Keratinocyte (primary cell): ENCODE results near the gene PDS5A. TPM values are rescaled to one million over a fixed set of nuclear protein-coding genes. Genes with fewer than 3 reads are reported as not detected.

Source experiments
- DNase-seq: peaks from one replicate; pipeline ENCODE4 v3.0.0-alpha.2; 2011; ENCODE audit warnings: low read depth, missing footprints, low spot score
- FAIRE-seq: peaks from 2 replicates; lab custom pipeline; 2011; peaks lifted over from hg19 to GRCh38; lab: Jason Lieb, UNC
- H2AFZ ChIP-seq: 2 replicates; pipeline ENCODE4 v1.6.0; 2012; ENCODE audit warnings: low read length, control low read depth, inconsistent platforms; ENCODE audit not compliant: control insufficient read depth
- H3K27ac ChIP-seq: 2 replicates; pipeline ENCODE4 v1.5.1; 2011; ENCODE audit warnings: low read length; ENCODE audit not compliant: control insufficient read depth, insufficient read depth
- H3K27me3 ChIP-seq: 3 replicates; pipeline ENCODE4 v1.6.0; 2011; ENCODE audit warnings: low read length; ENCODE audit not compliant: control insufficient read depth, insufficient read depth; ENCODE audit errors: extremely low read depth
- H3K36me3 ChIP-seq, 2 experiments: 2 replicates in 1 of 2; 3 replicates in 1 of 2; pipeline ENCODE4 v1.5.1; 2011; ENCODE audit warnings: low read length in 2 of 2, mild to moderate bottlenecking in 1 of 2; ENCODE audit not compliant: control insufficient read depth in 2 of 2, insufficient read depth in 2 of 2; ENCODE audit errors: extremely low read depth in 1 of 2
- H3K4me1 ChIP-seq: 3 replicates; pipeline ENCODE4 v1.5.1; 2011; ENCODE audit warnings: low read length; ENCODE audit not compliant: control insufficient read depth, insufficient read depth; ENCODE audit errors: extremely low read depth
- H3K4me2 ChIP-seq: 3 replicates; pipeline ENCODE4 v1.6.0; 2011; ENCODE audit warnings: low read depth, low read length; ENCODE audit not compliant: control insufficient read depth, insufficient read depth; ENCODE audit errors: extremely low read depth
- H3K4me3 ChIP-seq, 3 experiments: fragments of 200-600 bp in 1 of 3; sonication (generic) in 1 of 3; 2 replicates in 2 of 3; 3 replicates in 1 of 3; pipeline ENCODE4 v1.5.1; 2011 to 2016; ENCODE audit warnings: low read length in 3 of 3, mild to moderate bottlenecking in 3 of 3, control low read depth in 2 of 3, inconsistent platforms in 1 of 3, low read depth in 1 of 3, mixed read lengths in 1 of 3, mixed run types in 1 of 3, moderate library complexity in 1 of 3; ENCODE audit not compliant: control insufficient read depth in 2 of 3, insufficient read depth in 2 of 3; ENCODE audit errors: extremely low read depth in 1 of 3
- H3K79me2 ChIP-seq: 2 replicates; pipeline ENCODE4 v1.6.0; 2012; ENCODE audit warnings: low read length; ENCODE audit not compliant: control insufficient read depth, insufficient read depth
- H3K9ac ChIP-seq: 3 replicates; pipeline ENCODE4 v1.6.0; 2011; ENCODE audit warnings: low read length; ENCODE audit not compliant: control insufficient read depth, insufficient read depth; ENCODE audit errors: extremely low read depth
- H3K9me1 ChIP-seq: 3 replicates; pipeline ENCODE4 v1.6.0; 2011; ENCODE audit warnings: low read length; ENCODE audit not compliant: control insufficient read depth, insufficient read depth; ENCODE audit errors: extremely low read depth
- H3K9me3 ChIP-seq: 2 replicates; pipeline ENCODE4 v1.5.1; 2012; ENCODE audit warnings: low read depth, low read length; ENCODE audit not compliant: control insufficient read depth
- H4K20me1 ChIP-seq: 3 replicates; pipeline ENCODE4 v1.6.0; 2011; ENCODE audit warnings: low read length; ENCODE audit not compliant: control insufficient read depth, insufficient read depth; ENCODE audit errors: extremely low read depth
- EZH2 ChIP-seq: IDR thresholded peaks from one replicate; pipeline ENCODE4 v1.6.1; 2012; ENCODE audit warnings: inconsistent platforms, mild to moderate bottlenecking, low read length, moderate library complexity
- dilution Hi-C: fragments of 300-500 bp; cut with MboI; formaldehyde crosslinking; loops from one replicate; pipeline ENCODE4 v1.7.0; 2020; ENCODE audit warnings: low sequenced_read_pairs; ENCODE audit not compliant: extremely low pct_ligation_motif_present
- polyA plus RNA-seq, 5 experiments: library from polyadenylated mRNA; depleted of rRNA in 3 of 5; stranded (reverse) in 3 of 5; stranded (forward) in 1 of 5; unstranded in 1 of 5; fragments of >200 nt; gene quantifications; 1 replicate in 1 of 5; 2 replicates in 3 of 5; 3 replicates in 1 of 5; pipeline versions ENCODE4 v1.2.1 to v1.2.3, GENCODE V29; 2011 to 2012; ENCODE audit warnings: missing spikeins in 2 of 5, low read depth in 1 of 5, low replicate concordance in 1 of 5
- TF ChIP-seq, protein P1 (sequence below), 3 experiments: IDR thresholded peaks in 1 of 3; conservative IDR thresholded peaks in 1 of 3; optimal IDR thresholded peaks in 1 of 3; 2 replicates in 2 of 3; 3 replicates in 1 of 3; pipeline versions ENCODE3 to v1.5.1; 2011; ENCODE audit warnings: low read length in 3 of 3, mild to moderate bottlenecking in 3 of 3, moderate library complexity in 2 of 3, control low read depth in 1 of 3, inconsistent platforms in 1 of 3; ENCODE audit not compliant: insufficient read depth in 2 of 3; ENCODE audit errors: extremely low read depth in 1 of 3

The PDS5A gene
- polyA plus RNA-seq, 1 donor (not counting 4 experiments of a cell fraction or from before 2014, with no cell fraction given): 56.0 TPM

DNA sequence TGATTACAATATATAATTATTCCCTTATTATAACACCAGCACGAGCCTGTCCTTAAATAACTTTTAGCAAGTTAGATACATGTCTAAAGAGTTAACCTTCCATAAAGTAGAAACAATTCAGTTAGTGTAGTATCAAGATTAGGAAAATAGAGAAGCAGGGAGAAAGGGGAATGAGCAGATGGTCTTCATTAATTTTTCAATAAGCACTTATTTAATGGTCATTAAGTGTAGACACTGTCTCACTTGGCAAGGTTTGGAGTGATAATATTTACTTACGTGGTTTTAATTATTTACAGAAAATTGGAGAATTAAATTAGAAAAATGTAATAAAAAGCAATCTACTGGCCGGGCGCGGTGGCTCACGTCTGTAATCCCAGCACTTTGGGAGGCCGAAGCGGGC is 99.7 kb downstream of the PDS5A start:
- Histone ChIP-seq H3K27ac (no peak overlapping the region), H3K79me2 (no peaks in the 10 kb centered on the region), H3K4me2 (no peak overlapping the region), H3K9me1 (no peaks in the 10 kb centered on the region), H3K4me3 (no peak overlapping the region), H3K9ac (no peak overlapping the region), H3K9me3 (no peaks in the 10 kb centered on the region), H3K27me3 (no peaks in the 10 kb centered on the region), H4K20me1 (no peaks in the 10 kb centered on the region), H3K4me1 (no peaks in the 10 kb centered on the region), H2AFZ (no peak overlapping the region), H3K36me3 (peaks cover 11 to 15% of the 10 kb centered on the region in 2 experiments)
- FAIRE-seq (no peak), DNase-seq (no peak)
- dilution Hi-C loops: no loop called here
- TF ChIP-seq EZH2: no peak
- TF ChIP-seq, protein P1, sequence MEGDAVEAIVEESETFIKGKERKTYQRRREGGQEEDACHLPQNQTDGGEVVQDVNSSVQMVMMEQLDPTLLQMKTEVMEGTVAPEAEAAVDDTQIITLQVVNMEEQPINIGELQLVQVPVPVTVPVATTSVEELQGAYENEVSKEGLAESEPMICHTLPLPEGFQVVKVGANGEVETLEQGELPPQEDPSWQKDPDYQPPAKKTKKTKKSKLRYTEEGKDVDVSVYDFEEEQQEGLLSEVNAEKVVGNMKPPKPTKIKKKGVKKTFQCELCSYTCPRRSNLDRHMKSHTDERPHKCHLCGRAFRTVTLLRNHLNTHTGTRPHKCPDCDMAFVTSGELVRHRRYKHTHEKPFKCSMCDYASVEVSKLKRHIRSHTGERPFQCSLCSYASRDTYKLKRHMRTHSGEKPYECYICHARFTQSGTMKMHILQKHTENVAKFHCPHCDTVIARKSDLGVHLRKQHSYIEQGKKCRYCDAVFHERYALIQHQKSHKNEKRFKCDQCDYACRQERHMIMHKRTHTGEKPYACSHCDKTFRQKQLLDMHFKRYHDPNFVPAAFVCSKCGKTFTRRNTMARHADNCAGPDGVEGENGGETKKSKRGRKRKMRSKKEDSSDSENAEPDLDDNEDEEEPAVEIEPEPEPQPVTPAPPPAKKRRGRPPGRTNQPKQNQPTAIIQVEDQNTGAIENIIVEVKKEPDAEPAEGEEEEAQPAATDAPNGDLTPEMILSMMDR (optimal IDR thresholded peaks at IDR 0.05 in 1 of 3, IDR thresholded peaks at IDR 0.05 in 1 of 3, conservative IDR thresholded peaks at IDR 0.05 in 1 of 3; ENCODE audit: extremely low read depth in 1 of 3, insufficient read depth in 2 of 3, low read length in 3 of 3): no peak

DNA sequence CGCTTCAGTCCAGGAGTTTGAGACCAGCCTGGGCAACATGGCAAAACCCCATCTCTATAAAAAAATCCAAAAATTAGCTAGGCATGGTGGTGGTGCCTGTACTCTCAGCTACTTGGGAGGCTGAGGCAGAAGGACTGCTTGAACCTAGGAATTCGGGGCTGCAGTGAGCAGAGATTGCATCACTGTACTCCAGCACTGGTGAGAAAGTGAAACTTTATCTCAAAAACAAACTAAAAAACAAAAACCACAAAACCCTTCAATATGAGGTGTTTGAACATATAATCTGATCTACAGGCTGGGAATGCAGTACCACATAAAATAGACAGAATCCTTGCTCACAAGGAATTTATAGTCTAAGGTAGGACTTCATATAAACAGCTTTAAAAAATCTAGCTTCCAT is 103.9 kb downstream of the PDS5A start:
- H3K9me3 ChIP-seq: no peaks in the 10 kb centered on the region
- no peak overlapping the region for H3K9ac ChIP-seq
- FAIRE-seq (no peak), DNase-seq (no peak)
- no peaks in the 10 kb centered on the region for H3K9me1 ChIP-seq
- no peaks in the 10 kb centered on the region for H3K79me2 ChIP-seq
- no peak overlapping the region for H2AFZ ChIP-seq
- dilution Hi-C loops: no loop called here
- H3K27me3 ChIP-seq: no peaks in the 10 kb centered on the region
- no peak overlapping the region for H3K4me3 ChIP-seq
- no peak overlapping the region for H3K4me2 ChIP-seq
- no peak for TF ChIP-seq EZH2
- TF ChIP-seq, protein P1 (optimal IDR thresholded peaks at IDR 0.05 in 1 of 3, IDR thresholded peaks at IDR 0.05 in 1 of 3, conservative IDR thresholded peaks at IDR 0.05 in 1 of 3; ENCODE audit: extremely low read depth in 1 of 3, insufficient read depth in 2 of 3, low read length in 3 of 3): no peak
- H3K27ac ChIP-seq: no peak overlapping the region
- no peaks in the 10 kb centered on the region for H3K4me1 ChIP-seq
- H3K36me3 ChIP-seq: peaks cover 16% of the 10 kb centered on the region in 2 experiments
- no peaks in the 10 kb centered on the region for H4K20me1 ChIP-seq
